GM10248 (cell line): ENCODE measurements around the gene PHOSPHO1.

Experiments used
- CTCF ChIA-PET: fragments of 300-600 bp; sonication (Branson Sonifier 250); formaldehyde crosslinking; extraction: SDS; loops from one replicate; lab custom pipeline; 2021; ENCODE audit warnings: antibody characterized with exemption; lab: Yijun Ruan, JAX
- POLR2A ChIA-PET: fragments of 350-650 bp; sonication (Branson Sonifier 250); formaldehyde crosslinking; extraction: SDS; loops from one replicate; lab custom pipeline; 2020; ENCODE audit warnings: antibody characterized with exemption; lab: Yijun Ruan, JAX
- DNase-seq: peaks from one replicate; pipeline ENCODE4 v3.0.0; 2012; ENCODE audit errors: extremely low spot score
- TF ChIP-seq, protein P1 (sequence below): IDR thresholded peaks from 2 replicates; pipeline ENCODE4 v1.5.1; 2012; ENCODE audit warnings: mild to moderate bottlenecking, low read depth; ENCODE audit errors: extremely low read depth, missing control alignments, control extremely low read depth

Gene PHOSPHO1

DNA sequence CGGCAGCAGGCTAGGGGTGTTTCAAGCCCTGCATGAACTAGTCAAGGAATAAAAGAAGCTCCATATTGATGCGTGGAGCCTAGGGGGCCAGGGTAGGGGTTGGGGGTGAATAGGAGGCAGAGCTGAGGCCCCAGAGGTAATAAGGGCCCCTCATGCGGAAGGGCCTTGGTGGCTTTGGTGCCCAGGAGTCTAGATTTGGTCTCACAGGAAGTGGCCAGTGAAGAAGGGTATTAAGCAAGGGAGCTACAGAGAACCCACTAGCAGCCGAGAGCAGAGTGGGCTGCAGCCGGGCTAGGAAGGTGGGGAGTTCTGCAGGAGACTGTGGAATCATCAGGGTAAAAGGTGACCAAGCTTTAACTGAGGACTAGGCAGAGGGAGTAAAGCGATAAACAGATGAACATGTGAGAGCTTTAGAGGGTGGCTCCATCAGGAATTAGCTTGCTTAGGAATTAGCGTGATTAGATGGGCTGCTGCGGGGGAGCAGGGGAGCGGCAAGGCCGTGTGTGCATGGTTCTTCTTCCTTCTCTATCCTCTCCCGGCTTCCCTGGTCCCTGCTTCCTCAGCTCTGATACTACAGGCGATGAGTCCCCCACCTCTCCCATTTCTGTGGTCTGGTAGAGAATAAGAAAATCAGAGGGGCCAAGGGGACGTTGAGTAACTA lies 30.0 kb downstream of the PHOSPHO1 start:
- ChIA-PET POLR2A (interaction anchor here (0.6 kb wide), 1 partner anchor 258 kb away, joined by 8 read pairs; no protein-coding TSS in a partner anchor), CTCF (interaction anchor here (0.8 to 2.5 kb wide), 10 partner anchors 8 to 91 kb away, joined by 3 to 9 read pairs (median 4); partner anchors contain the start of genes ABI3 and GNGT2)
- TF ChIP-seq, protein P1, sequence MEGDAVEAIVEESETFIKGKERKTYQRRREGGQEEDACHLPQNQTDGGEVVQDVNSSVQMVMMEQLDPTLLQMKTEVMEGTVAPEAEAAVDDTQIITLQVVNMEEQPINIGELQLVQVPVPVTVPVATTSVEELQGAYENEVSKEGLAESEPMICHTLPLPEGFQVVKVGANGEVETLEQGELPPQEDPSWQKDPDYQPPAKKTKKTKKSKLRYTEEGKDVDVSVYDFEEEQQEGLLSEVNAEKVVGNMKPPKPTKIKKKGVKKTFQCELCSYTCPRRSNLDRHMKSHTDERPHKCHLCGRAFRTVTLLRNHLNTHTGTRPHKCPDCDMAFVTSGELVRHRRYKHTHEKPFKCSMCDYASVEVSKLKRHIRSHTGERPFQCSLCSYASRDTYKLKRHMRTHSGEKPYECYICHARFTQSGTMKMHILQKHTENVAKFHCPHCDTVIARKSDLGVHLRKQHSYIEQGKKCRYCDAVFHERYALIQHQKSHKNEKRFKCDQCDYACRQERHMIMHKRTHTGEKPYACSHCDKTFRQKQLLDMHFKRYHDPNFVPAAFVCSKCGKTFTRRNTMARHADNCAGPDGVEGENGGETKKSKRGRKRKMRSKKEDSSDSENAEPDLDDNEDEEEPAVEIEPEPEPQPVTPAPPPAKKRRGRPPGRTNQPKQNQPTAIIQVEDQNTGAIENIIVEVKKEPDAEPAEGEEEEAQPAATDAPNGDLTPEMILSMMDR: no peak
- no peak for DNase-seq

DNA sequence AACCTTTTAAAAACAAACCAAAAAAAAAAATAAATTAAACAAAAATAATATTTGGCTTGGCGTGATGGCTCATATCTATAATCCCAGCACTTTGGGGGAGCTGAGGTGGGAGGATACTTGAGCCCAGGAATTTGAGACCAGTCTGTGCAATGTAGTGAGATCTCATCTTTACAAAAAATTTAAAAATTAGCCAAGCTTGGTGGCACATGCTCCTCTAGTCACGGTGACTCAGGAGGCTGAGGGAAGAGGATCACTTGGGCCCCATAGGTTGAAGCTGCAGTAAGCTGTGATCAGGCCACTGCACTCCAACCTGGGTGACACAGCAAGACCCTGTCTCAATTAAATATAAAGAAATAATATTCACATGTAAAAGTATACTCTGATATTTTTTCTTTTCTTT lies 32.4 kb downstream of the PHOSPHO1 start:
- POLR2A ChIA-PET: interaction anchor here (0.7 kb wide), 1 partner anchor 22 kb away, joined by 3 read pairs; no protein-coding TSS in a partner anchor
- TF ChIP-seq, protein P1: no peak
- DNase-seq: no peak
- CTCF ChIA-PET: interaction anchor here (0.7 to 2.3 kb wide), 8 partner anchors 9 to 30 kb away, joined by 3 to 9 read pairs (median 4); no protein-coding TSS in a partner anchor

DNA sequence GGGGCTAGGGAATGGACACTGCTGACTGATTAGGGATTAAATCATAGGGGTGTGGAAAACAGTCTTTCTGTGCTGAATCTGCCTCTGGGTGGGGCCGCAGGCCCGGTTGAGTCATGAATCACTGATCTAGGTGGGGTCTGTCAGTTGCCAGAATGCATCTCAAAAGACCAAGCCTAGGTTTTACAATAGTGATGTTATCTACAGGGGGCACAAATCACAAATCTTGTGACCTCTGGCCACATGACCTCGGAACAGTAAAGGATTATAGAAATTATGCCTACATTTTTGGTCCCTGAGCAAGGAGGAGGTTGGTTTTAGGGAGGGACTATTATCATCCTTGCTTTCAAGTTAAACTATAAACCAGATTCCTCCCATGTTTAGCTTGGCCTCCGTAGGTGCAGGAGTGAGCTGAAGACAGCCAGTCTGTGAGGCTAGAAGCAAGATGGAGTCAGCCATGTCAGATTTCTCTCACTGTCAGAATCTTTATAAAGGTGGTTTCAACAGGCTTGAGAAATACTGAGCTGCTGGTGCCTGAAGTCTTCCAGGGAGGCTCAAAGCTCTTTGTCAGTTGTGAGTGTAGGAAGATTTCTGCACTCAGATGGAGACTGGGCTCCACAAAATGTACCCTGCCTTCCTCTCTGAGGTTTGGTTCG lies 33.1 kb downstream of the PHOSPHO1 start:
- ChIA-PET CTCF (interaction anchor here (0.7 to 1.6 kb wide), 7 partner anchors 10 to 31 kb away, joined by 3 to 5 read pairs (median 4); no protein-coding TSS in a partner anchor), POLR2A (no interaction called here)
- no peak for DNase-seq
- TF ChIP-seq, protein P1: no peak

DNA sequence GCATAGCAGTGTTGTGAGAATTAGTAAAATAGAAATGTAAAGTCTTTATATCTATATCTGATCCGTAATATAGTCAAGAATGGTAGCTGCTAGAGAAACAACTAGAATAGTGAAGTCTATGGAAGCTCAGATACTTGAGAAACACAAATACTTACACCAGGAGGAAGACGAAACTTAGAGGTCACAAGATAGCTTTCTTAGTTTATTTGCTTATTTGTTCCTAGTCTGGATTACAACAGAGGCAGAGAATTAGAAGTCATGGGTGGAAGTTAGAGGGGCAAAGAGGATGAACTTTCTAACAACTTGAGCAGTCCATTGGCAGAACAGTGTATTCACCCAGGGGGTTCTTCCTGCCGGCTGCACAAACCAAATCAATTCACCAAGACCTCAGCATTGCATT lies 34.1 kb downstream of the PHOSPHO1 start:
- CTCF ChIA-PET: no interaction called here
- POLR2A ChIA-PET: no interaction called here
- TF ChIP-seq, protein P1: no peak
- DNase-seq: no peak

DNA sequence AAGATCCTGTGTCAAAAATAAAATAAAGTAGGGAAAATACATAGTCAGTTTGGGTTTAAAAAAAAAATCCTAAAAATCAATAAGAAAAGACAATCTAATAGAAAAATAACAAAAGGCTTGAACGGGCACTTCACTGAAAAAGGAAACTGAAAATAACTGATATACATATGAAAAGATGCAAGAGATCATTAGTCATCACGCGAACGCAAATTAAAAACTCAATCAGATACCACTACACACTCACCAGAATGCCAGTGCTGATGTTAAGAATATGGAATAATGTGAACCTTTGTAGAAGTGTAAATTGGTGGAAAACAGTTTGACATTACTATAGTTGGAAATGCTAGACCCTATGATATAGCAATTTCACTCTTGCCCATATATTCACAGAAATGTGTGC lies 34.8 kb downstream of the PHOSPHO1 start:
- TF ChIP-seq, protein P1: no peak
- POLR2A ChIA-PET: interaction anchor here (2.7 kb wide), 1 partner anchor 14 kb away, joined by 24 read pairs; the partner anchor contains the start of genes ABI3 and GNGT2
- CTCF ChIA-PET: interaction anchor here (1.0 to 2.4 kb wide), 2 partner anchors 9 to 27 kb away, joined by 3 to 12 read pairs; no protein-coding TSS in a partner anchor
- no peak for DNase-seq

DNA sequence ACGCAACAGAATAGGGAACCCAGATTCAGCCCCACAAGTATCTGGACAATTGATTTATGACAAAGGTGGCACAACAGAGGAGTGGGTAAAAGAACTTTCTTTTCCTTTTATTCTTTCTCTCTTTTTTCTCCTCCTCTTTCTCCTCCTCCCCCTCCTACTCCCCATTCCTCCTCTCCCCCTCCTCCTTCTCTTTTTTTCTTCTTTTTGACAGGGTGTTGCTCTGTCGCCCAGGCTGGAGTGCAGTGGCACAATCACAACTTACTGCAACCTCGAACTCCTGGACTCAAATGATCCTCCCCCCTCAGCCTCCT lies 36.3 kb downstream of the PHOSPHO1 start:
- TF ChIP-seq, protein P1: no peak
- ChIA-PET CTCF (interaction anchor here (1.0 to 5.7 kb wide), 6 partner anchors 10 to 32 kb away, joined by 3 to 74 read pairs (median 12); partner anchors contain the start of genes ABI3 and GNGT2), POLR2A (interaction anchor here (0.6 to 2.7 kb wide), 8 partner anchors 15 to 1158 kb away, joined by 4 to 24 read pairs (median 6); partner anchors contain the start of genes ABI3 and GNGT2)
- no peak for DNase-seq
